Ishikawa (cell line): ENCODE data around the gene RAI14.

Source experiments
- CEBPB ChIP-seq: IDR thresholded peaks from 2 replicates; pipeline ENCODE4 v1.6.1; 2012
- CREB1 ChIP-seq: IDR thresholded peaks from 2 replicates; pipeline ENCODE4 v1.6.1; 2012; ENCODE audit warnings: low read depth
- EGR1 ChIP-seq: IDR thresholded peaks from 2 replicates; pipeline ENCODE4 v1.6.1; 2012
- EP300 ChIP-seq: IDR thresholded peaks from 2 replicates; pipeline ENCODE4 v1.6.1; 2012; ENCODE audit warnings: borderline replicate concordance
- FOXM1 ChIP-seq: IDR thresholded peaks from 2 replicates; pipeline ENCODE4 v1.6.1; 2012; ENCODE audit warnings: low read depth, borderline replicate concordance
- NFIC ChIP-seq: IDR thresholded peaks from 2 replicates; pipeline ENCODE4 v1.6.1; 2012
- REST ChIP-seq: IDR thresholded peaks from 2 replicates; pipeline ENCODE4 v1.6.1; 2012; ENCODE audit warnings: low read depth, mild to moderate bottlenecking
- TAF1 ChIP-seq: IDR thresholded peaks from 2 replicates; pipeline ENCODE4 v1.6.1; 2012; ENCODE audit warnings: low read depth, mild to moderate bottlenecking
- TCF12 ChIP-seq: IDR thresholded peaks from 2 replicates; pipeline ENCODE4 v1.6.1; 2012; ENCODE audit warnings: low read depth
- USF1 ChIP-seq: IDR thresholded peaks from 2 replicates; pipeline ENCODE4 v1.6.1; 2012
- YY1 ChIP-seq: IDR thresholded peaks from 2 replicates; pipeline ENCODE4 v1.6.1; 2012; ENCODE audit warnings: low read depth
- ZBTB7A ChIP-seq: IDR thresholded peaks from 2 replicates; pipeline ENCODE4 v1.6.1; 2012; ENCODE audit warnings: low read depth

- TF ChIP-seq EP300 (no peak), FOXM1 (no peak), CREB1 (no peak), REST (no peak), TAF1 (no peak), ZBTB7A (no peak), TCF12 (no peak), NFIC (no peak), USF1 (no peak), CEBPB (no peak), YY1 (no peak), EGR1 (no peak)
Measured at GRCh38 chr5:34703767-34704713, 47.9 kb downstream of the RAI14 start.
